COLO668 (cell line): ENCODE results near the gene HELB.

Experiments
- DNase-seq: peaks from one replicate; lab custom pipeline; 2025; ENCODE audit not compliant: unreplicated experiment; lab: John Stamatoyannopoulos, UW

HELB gene

DNA sequence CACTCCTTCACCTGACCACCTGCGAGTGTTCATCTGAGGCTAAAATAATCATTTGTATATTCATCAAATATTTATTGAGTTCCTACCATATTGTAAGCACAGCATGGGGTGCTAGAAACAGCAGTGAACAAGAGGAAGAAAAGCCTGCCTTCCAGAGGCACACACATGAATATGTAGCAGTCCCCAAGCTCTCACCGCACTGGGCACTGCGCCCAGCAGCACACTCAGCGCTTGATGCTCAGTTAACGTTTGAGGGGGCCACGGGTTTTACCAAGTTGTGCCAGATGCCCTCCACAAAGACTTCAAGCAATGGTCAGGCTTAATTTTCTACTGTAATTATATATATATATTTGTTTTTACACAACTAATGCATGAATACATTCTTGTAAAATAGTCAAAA lies 52.0 kb downstream of the HELB start:
- DNase-seq: no peak

- DNase-seq: no peak
Measured at GRCh38 chr12:66359300-66359699, 57.0 kb downstream of the HELB start.

DNA sequence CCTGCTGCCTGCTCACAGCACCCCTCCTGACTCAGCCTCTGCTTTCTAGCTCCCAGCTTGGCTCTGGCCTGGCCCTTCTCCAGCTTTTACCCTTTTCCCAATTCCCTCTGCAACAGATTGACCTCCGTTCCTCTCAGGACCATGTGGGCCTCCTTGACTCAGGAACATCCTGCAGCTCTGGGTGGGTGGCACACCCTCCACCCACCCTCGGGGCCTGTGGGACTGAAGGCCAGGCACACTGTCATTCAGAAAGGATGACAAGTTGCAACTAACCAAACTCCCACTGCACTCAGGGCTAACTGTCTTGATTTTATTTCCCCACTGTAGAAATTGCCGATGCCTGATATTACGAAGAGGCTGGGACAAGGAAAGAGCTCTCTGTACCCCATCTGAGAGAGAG lies 59.4 kb downstream of the HELB start:
- DNase-seq: no peak

GRCh38 chr12:66365718-66366490 lies 63.6 kb downstream of the HELB start:
- DNase-seq: no peak

- DNase-seq: no peak
Measured at GRCh38 chr12:66367015-66367667, 64.8 kb downstream of the HELB start.

DNA sequence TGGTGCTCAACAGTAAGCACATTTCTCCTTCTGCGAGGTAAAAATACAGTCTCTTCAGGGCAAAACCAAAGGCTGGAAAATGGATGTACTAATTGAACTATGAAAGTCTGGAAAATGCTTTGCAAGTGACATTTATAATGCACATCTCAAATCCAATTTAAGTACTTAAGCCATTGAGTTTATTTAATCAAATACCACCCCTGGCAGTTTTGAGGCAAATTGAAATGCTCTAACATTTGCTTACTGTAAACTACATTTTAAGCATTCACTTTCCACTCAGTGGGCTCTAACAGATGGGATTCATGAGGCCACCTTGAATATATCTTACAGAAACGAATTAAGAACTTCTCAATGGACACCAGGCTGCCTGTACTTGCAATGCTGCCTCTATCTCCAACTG lies 69.7 kb downstream of the HELB start:
- no peak for DNase-seq

GRCh38 chr12:66375560-66375959 lies 73.3 kb downstream of the HELB start:
- DNase-seq: no peak

GRCh38 chr12:66379616-66380015 lies 77.3 kb downstream of the HELB start:
- DNase-seq: no peak

DNA sequence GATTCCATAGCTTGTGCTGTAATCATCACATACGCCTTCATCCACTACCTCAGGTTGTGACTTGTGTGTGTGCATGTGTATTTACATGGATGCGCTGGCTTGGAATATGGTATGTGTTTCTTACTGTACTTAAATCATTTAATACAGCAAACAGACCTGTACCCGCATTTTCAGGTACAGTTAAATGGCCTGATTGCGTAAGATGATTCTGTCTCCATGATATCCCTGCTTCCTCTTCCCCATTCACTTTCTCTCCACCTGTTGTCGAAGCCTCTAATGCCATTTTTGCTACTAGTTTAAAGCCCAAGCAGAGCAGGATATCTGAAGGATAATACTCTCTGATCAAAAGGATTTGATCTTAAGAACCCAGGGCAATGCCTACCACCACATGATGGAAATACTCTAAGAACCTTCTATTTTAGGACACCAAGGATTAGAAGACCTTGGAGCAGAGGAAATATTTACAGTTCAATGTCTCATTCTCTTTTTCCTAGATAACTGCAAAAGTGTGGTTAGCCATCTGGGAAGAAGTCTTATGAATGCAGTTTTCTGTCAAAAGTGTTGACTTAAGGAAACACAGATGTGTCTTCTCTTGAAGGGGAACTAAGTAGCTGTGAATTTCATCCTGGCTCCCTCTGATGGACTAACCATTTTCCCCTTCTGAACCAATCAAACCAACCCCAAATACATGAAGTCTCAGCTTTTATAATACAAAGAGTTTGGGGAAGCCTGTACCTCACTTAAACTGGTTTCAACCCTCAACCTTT lies 78.7 kb downstream of the HELB start:
- DNase-seq: no peak

GRCh38 chr12:66387117-66387516 lies 84.8 kb downstream of the HELB start:
- DNase-seq: no peak
